K562 (cell line): Measurements from ENCODE around the gene PAN2. TPM values are rescaled to one million over a fixed set of nuclear protein-coding genes. Genes with fewer than 3 reads are reported as not detected.
A peak's percentile ranks its signal among the peaks of the same experiment; 100 is the strongest.

Experiments
- CEBPB ChIP-seq: fragments of 450-650 bp; IDR thresholded peaks from 2 replicates; pipeline ENCODE4 v1.6.1; 2016; ENCODE audit warnings: missing genetic modification characterization, missing compliant biosample characterization
- CTBP1 ChIP-seq: fragments of 450-650 bp; IDR thresholded peaks from 2 replicates; pipeline ENCODE4 v1.6.1; 2016; ENCODE audit warnings: borderline replicate concordance
- CXXC5 ChIP-seq: fragments of 250-450 bp; sonication (Bioruptor Pico); IDR thresholded peaks from 2 replicates; pipeline ENCODE4 v1.8.0; 2022; ENCODE audit warnings: inconsistent platforms, mild to moderate bottlenecking, moderate library complexity
- ELF1 ChIP-seq: fragments of 200-800 bp; sonication (Bioruptor generic); IDR thresholded peaks from 2 replicates; pipeline ENCODE4 v1.6.1; 2016; ENCODE audit warnings: missing genetic modification characterization, missing compliant biosample characterization
- ETV1 ChIP-seq: fragments of 450-650 bp; conservative IDR thresholded peaks from 2 replicates; pipeline ENCODE4 v1.6.1; 2016; ENCODE audit warnings: missing genetic modification characterization, control low read depth, low read depth, missing compliant biosample characterization
- EZH2 ChIP-seq: IDR thresholded peaks from 2 replicates; pipeline ENCODE4 v1.6.1; 2012; ENCODE audit warnings: low read depth, mild to moderate bottlenecking, inconsistent platforms, low read length, borderline replicate concordance
- FOS ChIP-seq: IDR thresholded peaks from 3 replicates; pipeline ENCODE4 v1.6.1; 2011; ENCODE audit not compliant: insufficient read length; ENCODE audit errors: extremely low read depth
- GATAD2B ChIP-seq: fragments of 450-650 bp; IDR thresholded peaks from 2 replicates; pipeline ENCODE4 v1.6.1; 2017; ENCODE audit warnings: mild to moderate bottlenecking, borderline replicate concordance
- HMGN3 ChIP-seq: IDR thresholded peaks from 2 replicates; pipeline ENCODE4 v1.6.1; 2011; ENCODE audit warnings: borderline replicate concordance, low read depth, mild to moderate bottlenecking, mixed read lengths, low read length; ENCODE audit not compliant: insufficient read length; ENCODE audit errors: extremely low read depth
- IRF1 ChIP-seq: sonication (generic); formaldehyde crosslinking; IDR thresholded peaks from 2 replicates; pipeline ENCODE4 v1.8.0; 2022; ENCODE audit warnings: missing genetic modification reagents, mild to moderate bottlenecking, borderline replicate concordance
- LEF1 ChIP-seq: fragments of 450-650 bp; IDR thresholded peaks from 2 replicates; pipeline ENCODE4 v1.6.1; 2016; ENCODE audit warnings: mild to moderate bottlenecking
- NELFE ChIP-seq: IDR thresholded peaks from 2 replicates; pipeline ENCODE4 v1.6.1; 2011; ENCODE audit warnings: mild to moderate bottlenecking; ENCODE audit not compliant: insufficient read depth, insufficient read length
- NR1H2 ChIP-seq: sonication (generic); formaldehyde crosslinking; IDR thresholded peaks from 2 replicates; pipeline ENCODE4 v1.4.0; 2020; ENCODE audit warnings: mild to moderate bottlenecking, missing genetic modification reagents
- PHB ChIP-seq: fragments of 250-450 bp; sonication (Bioruptor Pico); IDR thresholded peaks from 2 replicates; pipeline ENCODE4 v1.5.0; 2021
- POLR2H ChIP-seq: IDR thresholded peaks from 2 replicates; pipeline ENCODE4 v1.6.1; 2016; ENCODE audit warnings: missing genetic modification characterization, low read depth, mild to moderate bottlenecking, control low read depth, missing compliant biosample characterization, moderate library complexity
- PTBP1 ChIP-seq: fragments of 200-400 bp; formaldehyde crosslinking; IDR thresholded peaks from 2 replicates; pipeline ENCODE4 v1.6.1; 2017; ENCODE audit warnings: low read depth, low read length
- RBM25 ChIP-seq: fragments of 200-400 bp; formaldehyde crosslinking; IDR thresholded peaks from 2 replicates; pipeline ENCODE4 v1.6.1; 2018; ENCODE audit warnings: low read length, low read depth, moderate library complexity; ENCODE audit not compliant: severe bottlenecking
- SAFB2 ChIP-seq: fragments of 200-400 bp; formaldehyde crosslinking; IDR thresholded peaks from 2 replicates; pipeline ENCODE4 v1.6.1; 2018; ENCODE audit warnings: borderline replicate concordance, low read length, low read depth, moderate library complexity; ENCODE audit not compliant: severe bottlenecking
- SIRT6 ChIP-seq: IDR thresholded peaks from one replicate; pipeline ENCODE4 v1.6.1; 2012; ENCODE audit warnings: low read depth, mild to moderate bottlenecking, control low read depth, inconsistent platforms, low read length, moderate library complexity
- SLC30A9 ChIP-seq: fragments of 250-450 bp; sonication (Bioruptor Pico); IDR thresholded peaks from 2 replicates; pipeline ENCODE4 v1.8.0; 2022; ENCODE audit warnings: mild to moderate bottlenecking, moderate library complexity
- SMAD4 ChIP-seq: fragments of 250-450 bp; sonication (Bioruptor Pico); conservative IDR thresholded peaks from 2 replicates; pipeline ENCODE4 v1.8.0; 2021; ENCODE audit warnings: inconsistent platforms, mild to moderate bottlenecking, moderate library complexity
- SMC3 ChIP-seq: conservative IDR thresholded peaks from 2 replicates; pipeline ENCODE4 v1.6.1; 2011; ENCODE audit warnings: low read depth, low read length, improper control_type of control experiment; ENCODE audit not compliant: insufficient read depth
- SNRNP70 ChIP-seq: fragments of 200-400 bp; formaldehyde crosslinking; optimal IDR thresholded peaks from 2 replicates; pipeline ENCODE3; 2017; ENCODE audit warnings: low read depth, low read length
- SP1 ChIP-seq: sonication (generic); formaldehyde crosslinking; IDR thresholded peaks from 2 replicates; pipeline ENCODE4 v1.8.1; 2022; ENCODE audit warnings: mild to moderate bottlenecking, missing genetic modification reagents
- SUPT5H ChIP-seq: fragments of 450-650 bp; IDR thresholded peaks from 2 replicates; pipeline ENCODE4 v1.6.1; 2016
- TBP ChIP-seq: optimal IDR thresholded peaks from 2 replicates; pipeline ENCODE3; 2011; ENCODE audit warnings: low read depth, low read length, improper control_type of control experiment
- ZFX ChIP-seq: sonication (generic); formaldehyde crosslinking; IDR thresholded peaks from 2 replicates; pipeline ENCODE4 v1.8.0; 2022; ENCODE audit warnings: mild to moderate bottlenecking, missing genetic modification reagents, moderate library complexity
- ZNF121 ChIP-seq: sonication (generic); formaldehyde crosslinking; conservative IDR thresholded peaks from 2 replicates; pipeline ENCODE4 v1.8.0; 2022; ENCODE audit warnings: missing genetic modification reagents
- ZNF143 ChIP-seq: sonication (generic); formaldehyde crosslinking; IDR thresholded peaks from 2 replicates; pipeline ENCODE4 v1.9.0; 2022; ENCODE audit warnings: mild to moderate bottlenecking, missing genetic modification reagents
- ZNF311 ChIP-seq: fragments of 250-450 bp; sonication (Bioruptor Pico); IDR thresholded peaks from 2 replicates; pipeline ENCODE4 v1.4.0; 2020; ENCODE audit warnings: mild to moderate bottlenecking, moderate library complexity
- ZNF354B ChIP-seq: fragments of 250-450 bp; sonication (Bioruptor Pico); IDR thresholded peaks from 2 replicates; pipeline ENCODE4 v1.4.0; 2020
- ZNF507 ChIP-seq: conservative IDR thresholded peaks from 2 replicates; pipeline ENCODE4 v1.6.1; 2017; ENCODE audit warnings: missing genetic modification characterization, missing compliant biosample characterization
- ZNF717 ChIP-seq: fragments of 250-450 bp; sonication (Bioruptor Pico); IDR thresholded peaks from 2 replicates; pipeline ENCODE4 v1.5.0; 2021
- polyA plus RNA-seq, 8 experiments: library from polyadenylated mRNA; depleted of rRNA in 4 of 8; stranded (reverse) in 5 of 8; unstranded in 3 of 8; fragments of >200 nt; fragmentation: Nextera tagmentation in 2 of 8; fragmentation: Illumina TruSeq in 1 of 8; extraction: Ambion mirVana in 2 of 8; extraction: Trizol in 1 of 8; gene quantifications; 2 replicates each; pipeline versions ENCODE4 v1.2.1 to v1.2.3, GENCODE V29; 2011 to 2014; ENCODE audit warnings: inconsistent platforms in 1 of 8, missing spikeins in 1 of 8
- total RNA-seq, 7 experiments: library from RNA; depleted of rRNA in 6 of 7; stranded (reverse); fragments of >200 nt in 6 of 7; fragmentation: Illumina TruSeq in 2 of 7; extraction: Trizol in 2 of 7; gene quantifications; 2 replicates each; pipeline versions ENCODE4 v1.2.1 to v1.2.3, GENCODE V29; 2011 to 2021; ENCODE audit warnings: low replicate concordance in 1 of 7
- TF ChIP-seq, protein P1 (sequence below): fragments of 250-450 bp; sonication (Bioruptor Pico); IDR thresholded peaks from 2 replicates; pipeline ENCODE4 v1.9.0; 2021; ENCODE audit warnings: mild to moderate bottlenecking

Gene PAN2
- total and polyA plus RNA-seq, 9 of the 15 experiments (the other 6 are each of a cell fraction or from before 2014, with no cell fraction given) = 15.0 to 66.1 (median 25.9) TPM

DNA sequence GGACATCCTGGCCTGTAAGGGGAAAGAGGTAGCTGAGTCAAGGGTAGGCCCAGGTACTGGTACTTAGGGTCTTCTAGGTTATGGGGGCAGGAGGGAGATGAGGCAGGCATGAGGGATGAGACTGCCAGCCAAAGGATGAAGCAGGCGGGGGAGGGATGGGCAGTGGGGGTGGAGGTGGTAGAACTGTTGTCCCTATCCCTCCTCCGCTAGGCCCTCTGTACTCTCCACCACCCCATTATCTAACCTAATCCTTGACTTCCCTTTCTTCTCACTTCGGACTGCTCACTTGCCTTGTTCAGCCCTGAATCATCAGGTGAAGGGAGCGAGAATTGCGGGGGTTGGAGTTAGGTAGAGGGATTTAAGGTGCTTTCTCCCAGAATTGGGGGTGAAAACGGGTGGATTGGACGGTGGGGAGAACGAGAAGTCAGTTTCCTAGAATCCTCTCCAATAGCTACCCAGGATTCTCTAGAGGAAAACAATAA lies 562 bp downstream of the PAN2 start (continued):
- TF ChIP-seq CTBP1 (0 out of 2 replicates have a peak, but pooled peaks have one; percentile 6), GATAD2B (no peak), CEBPB (tag) (no peak), NELFE (no peak), SLC30A9 (CRISPR knock-in tag) (no peak), HMGN3 (no peak), ZNF354B (no peak), ZNF121 (no peak), ZFX (CRISPR knock-in tag) (peak; percentile 70), PTBP1 (no peak), TBP (no peak), SAFB2 (no peak), POLR2H (tag) (no peak), ZNF507 (no peak), SMAD4 (no peak), ELF1 (no peak; the same call in 1 of the 2 replicates), FOS (no peak), ETV1 (tag) (no peak), CXXC5 (CRISPR knock-in tag) (no peak), SMC3 (no peak), SUPT5H (peak; percentile 55; the same call in 1 of the 2 replicates), IRF1 (CRISPR knock-in tag) (no peak), PHB (CRISPR knock-in tag) (no peak), ZNF143 (no peak), ZNF311 (CRISPR knock-in tag) (no peak), RBM25 (no peak), SNRNP70 (no peak), LEF1 (0 out of 2 replicates have a peak, but pooled peaks have one; percentile 38), ZNF717 (no peak), SP1 (CRISPR knock-in tag) (no peak), NR1H2 (CRISPR knock-in tag) (no peak), SIRT6 (no peak), EZH2 (no peak)
- TF ChIP-seq, protein P1, sequence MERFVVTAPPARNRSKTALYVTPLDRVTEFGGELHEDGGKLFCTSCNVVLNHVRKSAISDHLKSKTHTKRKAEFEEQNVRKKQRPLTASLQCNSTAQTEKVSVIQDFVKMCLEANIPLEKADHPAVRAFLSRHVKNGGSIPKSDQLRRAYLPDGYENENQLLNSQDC (CRISPR knock-in tag) = 0 out of 2 replicates have a peak, but pooled peaks have one; percentile 18
